Measurements from ENCODE around the gene CDAN1. TPM values are rescaled to one million over a fixed set of nuclear protein-coding genes. Genes with fewer than 3 reads are reported as not detected.

Gene CDAN1
- total and polyA plus RNA-seq, 10 of the 15 experiments (the other 5 are each of a cell fraction or from before 2014, with no cell fraction given), result 0.56 to 14.2 (median 6.7) TPM

- in situ Hi-C loops (cut with MboI) (no loop called here), intact Hi-C loops (cut with micrococcal nuclease; ENCODE audit: unreplicated experiment) (no loop called here)
- CTCF ChIA-PET, result interaction anchor here (1.0 to 1.3 kb wide), 2 partner anchors 16 to 226 kb away, joined by 3 to 4 read pairs; no protein-coding TSS in a partner anchor
- no TSS peak for BruUV-seq (replicated peaks)
- TF ChIP-seq CHD2 (IDR thresholded peaks at IDR 0.05; ENCODE audit: borderline replicate concordance, low read depth, low read length), result no peak
- no peak for TF ChIP-seq FOS (IDR thresholded peaks at IDR 0.05; ENCODE audit: borderline replicate concordance, extremely low read depth, insufficient read length)
- TF ChIP-seq SMARCA5 (IDR thresholded peaks at IDR 0.05), result no peak
- TF ChIP-seq DPF2 (IDR thresholded peaks at IDR 0.05), result no peak
- no peak for TF ChIP-seq BHLHE40 (IDR thresholded peaks at IDR 0.05; ENCODE audit: borderline replicate concordance in 1 of 2, low read depth in 2 of 2, low read length in 1 of 2)
- TF ChIP-seq KDM1A (IDR thresholded peaks at IDR 0.05; ENCODE audit: borderline replicate concordance), result no peak
- no peak overlapping the region for H3K4me2 ChIP-seq (ENCODE audit: control insufficient read depth, insufficient read depth)
- no peak overlapping the region for H3K9ac ChIP-seq (ENCODE audit: control insufficient read depth, insufficient read depth, low read length)
- DNase-seq (ENCODE audit: low read depth, low spot score) (no peak), ATAC-seq (no peak), FAIRE-seq (no peak)
- H3K9me3 ChIP-seq (replicated peaks; ENCODE audit: control insufficient read depth, insufficient read depth, low read length), result no peaks in the 10 kb centered on the region
- H3K4me1 ChIP-seq (ENCODE audit: control insufficient read depth, insufficient read depth, low read length), result no peaks in the 10 kb centered on the region
- no peaks in the 10 kb centered on the region for H3K27me3 ChIP-seq (replicated peaks in 1 of 2; ENCODE audit: control insufficient read depth in 2 of 2, insufficient read depth in 2 of 2, low read length in 1 of 2)
- H3K79me2 ChIP-seq (ENCODE audit: control insufficient read depth, insufficient read depth, low read length), result no peaks in the 10 kb centered on the region
- H2AFZ ChIP-seq (ENCODE audit: control insufficient read depth, low read depth, low read length), result no peak overlapping the region
- no peaks in the 10 kb centered on the region for H4K20me1 ChIP-seq (ENCODE audit: control insufficient read depth, insufficient read depth)
- no peak overlapping the region for H3K4me3 ChIP-seq
- POLR2A ChIA-PET, result no interaction called here
- RAD21 ChIA-PET (ENCODE audit: unreplicated experiment), result no interaction called here
- WGBS (ENCODE audit: insufficient coverage, insufficient replicate concordance, low lambda C conversion rate, missing lambda C conversion rate), result 89% methylated on average over 5 of the region's 5 CpGs
- no peak overlapping the region for H3K27ac ChIP-seq (ENCODE audit: control insufficient read depth, insufficient read depth)
- SMC1A ChIA-PET (ENCODE audit: uncharacterized antibody, unreplicated experiment), result no interaction called here
- H3K36me3 ChIP-seq (ENCODE audit: control insufficient read depth in 2 of 2, insufficient read depth in 2 of 2, low read length in 1 of 2), result no peaks in the 10 kb centered on the region; a peak in 2 of 4 replicates
These were observed 40.3 kb downstream of the CDAN1 start for GRCh38 chr15:42696626-42697025.

GRCh38 chr15:42695527-42696071 is 41.3 kb downstream of the CDAN1 start:
- RAD21 ChIA-PET (ENCODE audit: unreplicated experiment), result no interaction called here
- Histone ChIP-seq H3K4me2 (ENCODE audit: control insufficient read depth, insufficient read depth) (no peak overlapping the region), H3K9me3 (replicated peaks; ENCODE audit: control insufficient read depth, insufficient read depth, low read length) (no peaks in the 10 kb centered on the region), H2AFZ (ENCODE audit: control insufficient read depth, low read depth, low read length) (no peak overlapping the region), H3K4me3 (no peak overlapping the region), H3K27me3 (replicated peaks in 1 of 2; ENCODE audit: control insufficient read depth in 2 of 2, insufficient read depth in 2 of 2, low read length in 1 of 2) (no peaks in the 10 kb centered on the region), H3K27ac (ENCODE audit: control insufficient read depth, insufficient read depth) (no peak overlapping the region), H4K20me1 (ENCODE audit: control insufficient read depth, insufficient read depth) (no peaks in the 10 kb centered on the region), H3K36me3 (ENCODE audit: control insufficient read depth in 2 of 2, insufficient read depth in 2 of 2, low read length in 1 of 2) (no peaks in the 10 kb centered on the region; a peak in 2 of 4 replicates), H3K4me1 (ENCODE audit: control insufficient read depth, insufficient read depth, low read length) (no peaks in the 10 kb centered on the region), H3K9ac (ENCODE audit: control insufficient read depth, insufficient read depth, low read length) (no peak overlapping the region), H3K79me2 (ENCODE audit: control insufficient read depth, insufficient read depth, low read length) (no peaks in the 10 kb centered on the region)
- SMC1A ChIA-PET (ENCODE audit: uncharacterized antibody, unreplicated experiment), result no interaction called here
- POLR2A ChIA-PET, result no interaction called here
- no peak for FAIRE-seq
- in situ Hi-C loops (cut with MboI), result no loop called here
- DNase-seq (ENCODE audit: low read depth, low spot score), result no peak
- 83% methylated on average over 5 of the region's 6 CpGs for WGBS (ENCODE audit: insufficient coverage, insufficient replicate concordance, low lambda C conversion rate, missing lambda C conversion rate)
- BruUV-seq (replicated peaks), result no TSS peak
- ATAC-seq, result no peak
- CTCF ChIA-PET, result interaction anchor here (1.7 kb wide), 1 partner anchor 8 kb away, joined by 7 read pairs; no protein-coding TSS in a partner anchor
- intact Hi-C loops (cut with micrococcal nuclease; ENCODE audit: unreplicated experiment), result no loop called here
- TF ChIP-seq BRCA1 (IDR thresholded peaks at IDR 0.05; ENCODE audit: low read depth, low read length) (no peak), ZNF217 (IDR thresholded peaks at IDR 0.05) (no peak), TARDBP (IDR thresholded peaks at IDR 0.05; ENCODE audit: borderline replicate concordance) (no peak), SPI1 (IDR thresholded peaks at IDR 0.05; ENCODE audit: borderline replicate concordance, insufficient read depth, low read depth, low read length) (no peak), BCL3 (IDR thresholded peaks at IDR 0.05; ENCODE audit: borderline replicate concordance, insufficient read depth, low read depth, low read length, poor library complexity, severe bottlenecking) (no peak), SREBF2 (IDR thresholded peaks at IDR 0.05; ENCODE audit: low read length) (no peak)
- TF ChIP-seq, protein P1, sequence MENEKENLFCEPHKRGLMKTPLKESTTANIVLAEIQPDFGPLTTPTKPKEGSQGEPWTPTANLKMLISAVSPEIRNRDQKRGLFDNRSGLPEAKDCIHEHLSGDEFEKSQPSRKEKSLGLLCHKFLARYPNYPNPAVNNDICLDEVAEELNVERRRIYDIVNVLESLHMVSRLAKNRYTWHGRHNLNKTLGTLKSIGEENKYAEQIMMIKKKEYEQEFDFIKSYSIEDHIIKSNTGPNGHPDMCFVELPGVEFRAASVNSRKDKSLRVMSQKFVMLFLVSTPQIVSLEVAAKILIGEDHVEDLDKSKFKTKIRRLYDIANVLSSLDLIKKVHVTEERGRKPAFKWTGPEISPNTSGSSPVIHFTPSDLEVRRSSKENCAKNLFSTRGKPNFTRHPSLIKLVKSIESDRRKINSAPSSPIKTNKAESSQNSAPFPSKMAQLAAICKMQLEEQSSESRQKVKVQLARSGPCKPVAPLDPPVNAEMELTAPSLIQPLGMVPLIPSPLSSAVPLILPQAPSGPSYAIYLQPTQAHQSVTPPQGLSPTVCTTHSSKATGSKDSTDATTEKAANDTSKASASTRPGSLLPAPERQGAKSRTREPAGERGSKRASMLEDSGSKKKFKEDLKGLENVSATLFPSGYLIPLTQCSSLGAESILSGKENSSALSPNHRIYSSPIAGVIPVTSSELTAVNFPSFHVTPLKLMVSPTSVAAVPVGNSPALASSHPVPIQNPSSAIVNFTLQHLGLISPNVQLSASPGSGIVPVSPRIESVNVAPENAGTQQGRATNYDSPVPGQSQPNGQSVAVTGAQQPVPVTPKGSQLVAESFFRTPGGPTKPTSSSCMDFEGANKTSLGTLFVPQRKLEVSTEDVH (IDR thresholded peaks at IDR 0.05; ENCODE audit: low read depth, partially characterized antibody), result no peak

Measured in GM12878 (cell line).